Measurements from ENCODE around the gene TGDS.

DNA sequence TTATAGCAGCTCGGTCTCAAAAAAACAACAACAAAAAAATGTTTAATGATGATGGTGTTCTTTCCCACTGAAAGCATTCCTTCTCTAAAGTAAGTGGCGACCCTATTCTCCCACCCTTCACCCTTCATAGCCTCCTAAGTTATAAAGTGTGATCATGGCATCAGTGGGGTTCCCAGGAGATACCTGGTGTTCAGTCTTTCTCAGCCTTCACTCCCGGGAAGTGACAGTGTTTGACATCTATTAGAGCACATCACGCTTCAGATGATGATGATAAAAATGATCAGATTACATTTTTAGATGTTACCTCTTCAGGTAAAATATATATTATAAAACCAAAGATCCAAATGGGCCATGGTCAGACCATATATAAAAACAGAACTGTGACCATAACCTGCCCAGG lies 51.0 kb downstream of the TGDS start:
- no peak for TF ChIP-seq EZH2phosphoT487 (IDR thresholded peaks at IDR 0.05; ENCODE audit: low read depth, severe bottlenecking, unreplicated experiment)
- TF ChIP-seq CTCF (IDR thresholded peaks at IDR 0.05; ENCODE audit: poor library complexity) = no peak

All from hepatocyte (in vitro differentiated cells).